Lung (tissue), 12 donors: Measurements from ENCODE around the gene NAE1. TPM values are rescaled to one million over a fixed set of nuclear protein-coding genes. Genes with fewer than 3 reads are reported as not detected.

Experiments
- ATAC-seq: fragments of 200-7000 bp; cut with Tn5 transposase; one replicate; pipeline ENCODE4 v1.9.1; 2020; ENCODE audit warnings: moderate number of reproducible peaks; ENCODE audit not compliant: insufficient read depth, low FRiP score
- DNase-seq, 3 donors: peaks; one replicate each; pipeline ENCODE4 v3.0.0-alpha.2; 2013 to 2017
- H3K27ac ChIP-seq, 2 donors: one replicate each; pipeline ENCODE4 v1.5.1; 2013; ENCODE audit warnings: mild to moderate bottlenecking in 2 of 2, moderate library complexity in 2 of 2, control low read depth in 1 of 2, inconsistent platforms in 1 of 2, low read depth in 1 of 2, low read length in 1 of 2
- H3K27me3 ChIP-seq, 3 donors: one replicate each; pipeline ENCODE4 v1.5.1; 2013; ENCODE audit warnings: low read length in 2 of 3; ENCODE audit not compliant: control insufficient read depth in 3 of 3, insufficient read depth in 3 of 3
- H3K36me3 ChIP-seq, 4 donors: one replicate each; pipeline ENCODE4 v1.5.1; 2013; ENCODE audit warnings: low read length in 4 of 4, mild to moderate bottlenecking in 1 of 4, moderate library complexity in 1 of 4; ENCODE audit not compliant: control insufficient read depth in 4 of 4, insufficient read depth in 4 of 4
- H3K4me1 ChIP-seq, 5 donors: one replicate each; pipeline ENCODE4 v1.5.1; 2013; ENCODE audit warnings: low read length in 5 of 5, mild to moderate bottlenecking in 2 of 5, moderate library complexity in 1 of 5; ENCODE audit not compliant: control insufficient read depth in 5 of 5, insufficient read depth in 5 of 5
- H3K4me3 ChIP-seq: one replicate; pipeline ENCODE4 v1.5.1; 2013; ENCODE audit warnings: mild to moderate bottlenecking, control low read depth, moderate library complexity
- H3K9ac ChIP-seq, 2 donors: one replicate each; pipeline ENCODE4 v1.5.1; 2013; ENCODE audit warnings: low read length in 2 of 2, control low read depth in 1 of 2; ENCODE audit not compliant: insufficient read depth in 1 of 2
- H3K9me3 ChIP-seq, 4 donors: one replicate each; pipeline ENCODE4 v1.5.1; 2013; ENCODE audit warnings: low read length in 3 of 4, mild to moderate bottlenecking in 1 of 4, moderate library complexity in 1 of 4; ENCODE audit not compliant: control insufficient read depth in 4 of 4, insufficient read depth in 3 of 4
- CTCF ChIP-seq: IDR thresholded peaks from 2 replicates; pipeline ENCODE4 v1.5.1; 2012; ENCODE audit warnings: mild to moderate bottlenecking; ENCODE audit errors: control extremely low read depth, extremely low read depth
- WGBS, 2 donors: extraction: QIAGEN DNeasy Blood & Tissue Kit; methylation state at CpG; one replicate each; pipeline ENCODE4 v1.1.7; 2013; 5-methylcytosine and 5-hydroxymethylcytosine counted together
- polyA plus RNA-seq, 2 donors: library from polyadenylated mRNA; stranded (reverse); fragments of 200-250 nt; gene quantifications; one replicate each; pipeline ENCODE4 v1.2.1, GENCODE V29; 2013
- total RNA-seq, 2 donors: library from RNA; depleted of rRNA in 1 of 2; stranded (reverse); fragments of >200 nt in 1 of 2; gene quantifications; one replicate each; pipeline ENCODE4 v1.2.1, GENCODE V29; 2014 to 2021
- donor health status: control.
- donor health status: control.
- donor health status: Bipolar disorder and iron deficiency.
- donor health status: healthy.
- donor health status: DM: yes; HTN: yes; CAD: no.

NAE1 gene
- total and polyA plus RNA-seq, 4 donors: 24.2 to 64.4 (median 29.1) TPM

GRCh38 chr16:66758086-66758485 is 72.7 kb downstream of the NAE1 start:
- Histone ChIP-seq H3K27me3 (peaks cover 0 to 2% (median 0%) of the 10 kb centered on the region in 3 donors), H3K9ac (no peak overlapping the region), H3K9me3 (no peaks in the 10 kb centered on the region), H3K4me1 (no peaks in the 10 kb centered on the region), H3K4me3 (no peak overlapping the region), H3K27ac (no peak overlapping the region), H3K36me3 (no peaks in the 10 kb centered on the region)
- ATAC-seq (no peak), DNase-seq (no peak)
- no peak for TF ChIP-seq CTCF

DNA sequence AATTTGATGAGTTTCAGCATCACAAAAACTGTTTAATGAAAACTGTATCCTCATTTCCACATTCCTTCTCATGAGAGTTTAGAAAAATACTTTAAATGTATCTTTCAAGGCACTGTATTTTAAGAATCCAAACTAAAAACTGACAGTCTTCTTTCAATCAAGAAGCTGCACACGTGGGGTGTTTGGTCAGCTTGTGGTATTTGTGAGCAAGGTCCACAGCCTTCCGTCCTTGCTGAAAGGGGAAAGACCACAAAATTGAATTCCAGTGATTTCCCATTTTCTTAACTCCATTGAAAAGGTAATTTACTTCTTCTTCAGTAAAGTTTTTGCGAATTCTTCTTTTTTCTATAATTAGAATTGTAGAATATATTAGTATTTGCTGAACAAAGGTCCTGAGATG is 76.0 kb downstream of the NAE1 start:
- WGBS, 2 donors: 66 to 71% methylated on average over 3 of the region's 3 CpGs
- H3K9me3 ChIP-seq: no peaks in the 10 kb centered on the region
- ATAC-seq (no peak), DNase-seq (no peak)
- TF ChIP-seq CTCF: no peak
- peaks cover 0 to 11% (median 4%) of the 10 kb centered on the region in 4 donors for H3K36me3 ChIP-seq
- H3K4me1 ChIP-seq: peaks cover 6 to 16% (median 8%) of the 10 kb centered on the region in 5 donors
- peaks cover 0 to 2% (median 0%) of the 10 kb centered on the region in 3 donors for H3K27me3 ChIP-seq
- no peak overlapping the region for H3K4me3 ChIP-seq
- no peak overlapping the region for H3K9ac ChIP-seq
- no peak overlapping the region for H3K27ac ChIP-seq

- TF ChIP-seq CTCF: no peak
- DNase-seq (no peak), ATAC-seq (no peak)
Measured at GRCh38 chr16:66754211-66754610, 76.6 kb downstream of the NAE1 start.

GRCh38 chr16:66752958-66753357 is 77.8 kb downstream of the NAE1 start:
- no peak overlapping the region for H3K4me3 ChIP-seq
- H3K9ac ChIP-seq: no peak overlapping the region
- DNase-seq: no peak
- H3K27me3 ChIP-seq: peaks cover 0 to 2% (median 0%) of the 10 kb centered on the region in 3 donors
- no peak for TF ChIP-seq CTCF
- peak overlapping the region in 1 of 2 donors; percentile 61 for H3K27ac ChIP-seq
- no peaks in the 10 kb centered on the region for H3K9me3 ChIP-seq
- WGBS, 2 donors: 94 to 95% methylated on average over 2 of the region's 2 CpGs
- H3K4me1 ChIP-seq: peaks cover 7 to 20% (median 10%) of the 10 kb centered on the region in 5 donors
- ATAC-seq: no peak
- peaks cover 7 to 25% (median 12%) of the 10 kb centered on the region in 4 donors for H3K36me3 ChIP-seq

More at GRCh38 chr16:66754211-66754610, 76.6 kb downstream of the NAE1 start:
- WGBS, 2 donors: 99 to 100% methylated on average over 2 of the region's 2 CpGs
- Histone ChIP-seq H3K9ac (no peak overlapping the region), H3K36me3 (peaks cover 1 to 13% (median 5%) of the 10 kb centered on the region in 4 donors), H3K27ac (no peak overlapping the region), H3K9me3 (no peaks in the 10 kb centered on the region), H3K4me3 (no peak overlapping the region), H3K4me1 (peaks cover 7 to 20% (median 10%) of the 10 kb centered on the region in 5 donors), H3K27me3 (peaks cover 0 to 2% (median 0%) of the 10 kb centered on the region in 3 donors)
